SU-DHL-6 (cell line): ENCODE data around the gene CLTCL1.

Experiments used
- EZH2phosphoT487 ChIP-seq: fragments of 200-600 bp; sonication (generic), shearing (Covaris generic); conservative IDR thresholded peaks from 2 replicates; pipeline ENCODE4 v1.6.1; 2018; ENCODE audit warnings: mild to moderate bottlenecking, antibody characterized with exemption, low read length, moderate library complexity, mixed read lengths
- TF ChIP-seq, protein P1 (sequence below): fragments of 200-600 bp; sonication (generic); IDR thresholded peaks from one replicate; pipeline ENCODE4 v1.5.1; 2017; ENCODE audit warnings: antibody characterized with exemption, mild to moderate bottlenecking, low read length, moderate library complexity; ENCODE audit not compliant: insufficient read depth, poor library complexity, severe bottlenecking

DNA sequence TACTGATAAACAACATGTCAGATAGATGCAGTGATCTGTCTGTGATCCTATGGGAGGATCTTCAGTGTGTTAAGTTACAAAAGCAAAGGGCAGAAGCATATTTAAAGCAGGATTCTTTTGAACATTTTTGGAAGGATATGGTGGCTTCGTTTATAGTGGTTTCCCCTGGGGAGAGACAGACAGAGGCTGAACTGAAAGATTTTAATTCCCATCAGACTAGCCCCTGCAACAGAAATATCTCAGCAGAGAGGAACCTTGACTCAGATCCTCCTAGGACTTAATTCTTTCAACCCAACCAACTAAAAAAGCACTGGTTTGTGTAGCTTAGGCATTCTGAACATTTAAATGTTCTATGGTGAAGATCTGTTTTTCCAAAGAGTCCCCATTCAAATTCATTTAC lies 5.7 kb downstream of the CLTCL1 start:
- TF ChIP-seq, protein P1, sequence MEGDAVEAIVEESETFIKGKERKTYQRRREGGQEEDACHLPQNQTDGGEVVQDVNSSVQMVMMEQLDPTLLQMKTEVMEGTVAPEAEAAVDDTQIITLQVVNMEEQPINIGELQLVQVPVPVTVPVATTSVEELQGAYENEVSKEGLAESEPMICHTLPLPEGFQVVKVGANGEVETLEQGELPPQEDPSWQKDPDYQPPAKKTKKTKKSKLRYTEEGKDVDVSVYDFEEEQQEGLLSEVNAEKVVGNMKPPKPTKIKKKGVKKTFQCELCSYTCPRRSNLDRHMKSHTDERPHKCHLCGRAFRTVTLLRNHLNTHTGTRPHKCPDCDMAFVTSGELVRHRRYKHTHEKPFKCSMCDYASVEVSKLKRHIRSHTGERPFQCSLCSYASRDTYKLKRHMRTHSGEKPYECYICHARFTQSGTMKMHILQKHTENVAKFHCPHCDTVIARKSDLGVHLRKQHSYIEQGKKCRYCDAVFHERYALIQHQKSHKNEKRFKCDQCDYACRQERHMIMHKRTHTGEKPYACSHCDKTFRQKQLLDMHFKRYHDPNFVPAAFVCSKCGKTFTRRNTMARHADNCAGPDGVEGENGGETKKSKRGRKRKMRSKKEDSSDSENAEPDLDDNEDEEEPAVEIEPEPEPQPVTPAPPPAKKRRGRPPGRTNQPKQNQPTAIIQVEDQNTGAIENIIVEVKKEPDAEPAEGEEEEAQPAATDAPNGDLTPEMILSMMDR: no peak
- TF ChIP-seq EZH2phosphoT487: no peak
